GM19463 (cell line): Measurements from ENCODE around the gene KCNJ18.
"Not testable (repeated sequence)": the region's sequence is repeated elsewhere in the genome, so short reads cannot be mapped to it uniquely, and the experiment has no call there.

Source experiments
- ATAC-seq: cut with Tn5 transposase; IDR thresholded peaks from one replicate; pipeline ENCODE4 v1.9.1; 2021; ENCODE audit warnings: mild to moderate bottlenecking, moderate library complexity; ENCODE audit not compliant: unreplicated experiment

The KCNJ18 gene

GRCh38 chr17:21670361-21671155 is 21.8 kb upstream of the KCNJ18 start:
- not testable (repeated sequence) for ATAC-seq

- not testable (repeated sequence) for ATAC-seq
Observed at GRCh38 chr17:21671437-21671836, 20.9 kb upstream of the KCNJ18 start.

GRCh38 chr17:21671871-21672270 is 20.5 kb upstream of the KCNJ18 start:
- ATAC-seq, result not testable (repeated sequence)

GRCh38 chr17:21673451-21674241 is 18.7 kb upstream of the KCNJ18 start:
- ATAC-seq, result not testable (repeated sequence)

GRCh38 chr17:21674242-21674731 is 18.0 kb upstream of the KCNJ18 start:
- ATAC-seq, result no peak

GRCh38 chr17:21674891-21675738 is 17.2 kb upstream of the KCNJ18 start:
- not testable (repeated sequence) for ATAC-seq

- not testable (repeated sequence) for ATAC-seq
Observed at GRCh38 chr17:21675739-21676130, 16.6 kb upstream of the KCNJ18 start.

GRCh38 chr17:21676281-21677111 is 15.8 kb upstream of the KCNJ18 start:
- no peak for ATAC-seq

GRCh38 chr17:21677126-21677910 is 15.0 kb upstream of the KCNJ18 start:
- ATAC-seq, result no peak

GRCh38 chr17:21677911-21678310 is 14.4 kb upstream of the KCNJ18 start:
- ATAC-seq, result no peak

- no peak for ATAC-seq
Observed at GRCh38 chr17:21678393-21679081, 13.8 kb upstream of the KCNJ18 start.

- ATAC-seq, result no peak
Observed at GRCh38 chr17:21679256-21680146, 12.8 kb upstream of the KCNJ18 start.

GRCh38 chr17:21680366-21680765 is 12.0 kb upstream of the KCNJ18 start:
- ATAC-seq, result no peak

- ATAC-seq, result not testable (repeated sequence)
Observed at GRCh38 chr17:21680850-21681351, 11.4 kb upstream of the KCNJ18 start.

- not testable (repeated sequence) for ATAC-seq
Observed at GRCh38 chr17:21681576-21681975, 10.7 kb upstream of the KCNJ18 start.

- ATAC-seq, result not testable (repeated sequence)
Observed at GRCh38 chr17:21682130-21682529, 10.2 kb upstream of the KCNJ18 start.

GRCh38 chr17:21683142-21683712 is 9.1 kb upstream of the KCNJ18 start:
- ATAC-seq, result not testable (repeated sequence)
